Measurements from ENCODE around the gene SPINT2.
"Not testable (repeated sequence)": the region's sequence is repeated elsewhere in the genome, so short reads cannot be mapped to it uniquely, and the experiment has no call there.

The SPINT2 gene

GRCh38 chr19:38264486-38265212 lies at the start of gene SPINT2:
Gene SPINT2, plus strand, starts transcription at chr19:38264573. Its CDS starts 320 bp downstream, at chr19:38264893.
- Mint-ChIP-seq H3K4me1 (peaks cover 37% of the 10 kb centered on the region), H3K36me3 (no peaks in the 10 kb centered on the region), H3K27me3 (no peaks in the 10 kb centered on the region), H3K4me3 (peak within 1 kb of the TSS; percentile 85), H3K27ac (peak within 1 kb of the TSS; percentile 84), H3K9me3 (no peaks in the 10 kb centered on the region)

GRCh38 chr19:38216785-38217641 lies 47.4 kb upstream of the SPINT2 start:
- H3K27ac Mint-ChIP-seq, result no peak overlapping the region
- no peak overlapping the region for H3K4me3 Mint-ChIP-seq
- H3K9me3 Mint-ChIP-seq, result no peaks in the 10 kb centered on the region
- peaks cover 10% of the 10 kb centered on the region for H3K4me1 Mint-ChIP-seq
- H3K36me3 Mint-ChIP-seq, result no peaks in the 10 kb centered on the region
- H3K27me3 Mint-ChIP-seq, result peaks cover 37% of the 10 kb centered on the region

GRCh38 chr19:38218204-38218603 lies 46.2 kb upstream of the SPINT2 start:
- H3K4me1 Mint-ChIP-seq, result peaks cover 15% of the 10 kb centered on the region
- no peak overlapping the region for H3K27ac Mint-ChIP-seq
- H3K36me3 Mint-ChIP-seq, result no peaks in the 10 kb centered on the region
- H3K4me3 Mint-ChIP-seq, result no peak overlapping the region
- H3K27me3 Mint-ChIP-seq, result peaks cover 40% of the 10 kb centered on the region
- H3K9me3 Mint-ChIP-seq, result no peaks in the 10 kb centered on the region

- Mint-ChIP-seq H3K4me3 (no peak overlapping the region), H3K4me1 (peaks cover 15% of the 10 kb centered on the region), H3K27me3 (peaks cover 38% of the 10 kb centered on the region)
Measured at GRCh38 chr19:38219221-38219620, 45.2 kb upstream of the SPINT2 start.

GRCh38 chr19:38221421-38221820 lies 43.0 kb upstream of the SPINT2 start:
- Mint-ChIP-seq H3K36me3 (no peaks in the 10 kb centered on the region), H3K4me3 (no peak overlapping the region), H3K4me1 (peaks cover 16% of the 10 kb centered on the region), H3K27me3 (peaks cover 41% of the 10 kb centered on the region), H3K27ac (no peak overlapping the region), H3K9me3 (no peaks in the 10 kb centered on the region)

More at GRCh38 chr19:38219221-38219620, 45.2 kb upstream of the SPINT2 start:
- H3K36me3 Mint-ChIP-seq, result no peaks in the 10 kb centered on the region
- H3K9me3 Mint-ChIP-seq, result no peaks in the 10 kb centered on the region
- no peak overlapping the region for H3K27ac Mint-ChIP-seq

GRCh38 chr19:38221919-38222830 lies 42.2 kb upstream of the SPINT2 start:
- Mint-ChIP-seq H3K9me3 (no peaks in the 10 kb centered on the region), H3K27ac (no peak overlapping the region), H3K4me1 (peaks cover 21% of the 10 kb centered on the region), H3K4me3 (no peak overlapping the region), H3K27me3 (peaks cover 46% of the 10 kb centered on the region), H3K36me3 (no peaks in the 10 kb centered on the region)

- no peaks in the 10 kb centered on the region for H3K36me3 Mint-ChIP-seq
- H3K9me3 Mint-ChIP-seq, result no peaks in the 10 kb centered on the region
- peaks cover 29% of the 10 kb centered on the region for H3K4me1 Mint-ChIP-seq
- peak overlapping the region; percentile 27 for H3K4me3 Mint-ChIP-seq
- peaks cover 49% of the 10 kb centered on the region for H3K27me3 Mint-ChIP-seq
- H3K27ac Mint-ChIP-seq, result no peak overlapping the region
Measured at GRCh38 chr19:38223119-38223523, 41.3 kb upstream of the SPINT2 start.

GRCh38 chr19:38223617-38224013 lies 40.8 kb upstream of the SPINT2 start:
- H3K9me3 Mint-ChIP-seq, result no peaks in the 10 kb centered on the region
- peaks cover 44% of the 10 kb centered on the region for H3K27me3 Mint-ChIP-seq
- H3K4me1 Mint-ChIP-seq, result peaks cover 29% of the 10 kb centered on the region
- no peak overlapping the region for H3K27ac Mint-ChIP-seq
- peak overlapping the region; percentile 27 for H3K4me3 Mint-ChIP-seq
- H3K36me3 Mint-ChIP-seq, result no peaks in the 10 kb centered on the region

- Mint-ChIP-seq H3K4me1 (peaks cover 33% of the 10 kb centered on the region), H3K36me3 (no peaks in the 10 kb centered on the region), H3K4me3 (peak within 1 kb of the TSS; percentile 84), H3K9me3 (no peaks in the 10 kb centered on the region), H3K27ac (no peak within 1 kb of the TSS), H3K27me3 (peaks cover 43% of the 10 kb centered on the region)
Measured at GRCh38 chr19:38224014-38224862, 40.1 kb upstream of the SPINT2 start, which contains the start of gene DPF1. Gene DPF1, minus strand, starts transcription at chr19:38224222. Its CDS starts 80 bp downstream, at chr19:38224142.

GRCh38 chr19:38224863-38225218 lies 39.5 kb upstream of the SPINT2 start:
- not testable (repeated sequence) for H3K27ac Mint-ChIP-seq, H3K9me3 Mint-ChIP-seq, H3K4me3 Mint-ChIP-seq, H3K36me3 Mint-ChIP-seq
- Mint-ChIP-seq H3K4me1 (peaks cover 33% of the 10 kb centered on the region), H3K27me3 (peaks cover 43% of the 10 kb centered on the region)

- Mint-ChIP-seq H3K36me3 (no peaks in the 10 kb centered on the region), H3K27ac (peak overlapping the region; percentile 48), H3K9me3 (no peaks in the 10 kb centered on the region), H3K4me1 (peaks cover 33% of the 10 kb centered on the region), H3K27me3 (peaks cover 46% of the 10 kb centered on the region), H3K4me3 (no peak overlapping the region)
Measured at GRCh38 chr19:38227287-38228004, 36.9 kb upstream of the SPINT2 start.

GRCh38 chr19:38228005-38228377 lies 36.4 kb upstream of the SPINT2 start:
- Mint-ChIP-seq H3K27me3 (peaks cover 45% of the 10 kb centered on the region), H3K36me3 (no peaks in the 10 kb centered on the region), H3K9me3 (no peaks in the 10 kb centered on the region), H3K4me3 (no peak overlapping the region), H3K27ac (no peak overlapping the region), H3K4me1 (peaks cover 30% of the 10 kb centered on the region)

- H3K9me3 Mint-ChIP-seq, result no peaks in the 10 kb centered on the region
- no peak overlapping the region for H3K27ac Mint-ChIP-seq
- H3K27me3 Mint-ChIP-seq, result peaks cover 40% of the 10 kb centered on the region
- H3K4me1 Mint-ChIP-seq, result peaks cover 23% of the 10 kb centered on the region
- no peaks in the 10 kb centered on the region for H3K36me3 Mint-ChIP-seq
- H3K4me3 Mint-ChIP-seq, result peak overlapping the region; percentile 49
Measured at GRCh38 chr19:38228491-38229439, 35.6 kb upstream of the SPINT2 start.
